Endothelial cell (in vitro differentiated cells): ENCODE measurements around the gene PRELP. TPM values are rescaled to one million over a fixed set of nuclear protein-coding genes. Genes with fewer than 3 reads are reported as not detected.
A peak's percentile ranks its signal among the peaks of the same experiment; 100 is the strongest.

Source experiments
- DNase-seq: peaks from one replicate; pipeline ENCODE4 v3.0.0; 2021; ENCODE audit warnings: low spot score
- H3K27ac Mint-ChIP-seq: one replicate; pipeline ENCODE4 v1.8.0; 2021; ENCODE audit warnings: mixed read lengths, inconsistent platforms; ENCODE audit not compliant: unreplicated experiment
- H3K27me3 Mint-ChIP-seq: one replicate; pipeline ENCODE4 v1.8.0; 2021; ENCODE audit warnings: mild to moderate bottlenecking, moderate library complexity, mixed read lengths, inconsistent platforms; ENCODE audit not compliant: unreplicated experiment
- H3K36me3 Mint-ChIP-seq: one replicate; pipeline ENCODE4 v1.8.0; 2021; ENCODE audit warnings: mild to moderate bottlenecking, low read depth, mixed read lengths, inconsistent platforms; ENCODE audit not compliant: unreplicated experiment
- H3K4me1 Mint-ChIP-seq: one replicate; pipeline ENCODE4 v1.8.0; 2021; ENCODE audit warnings: mild to moderate bottlenecking, mixed read lengths, inconsistent platforms; ENCODE audit not compliant: unreplicated experiment
- H3K4me3 Mint-ChIP-seq: one replicate; pipeline ENCODE4 v1.8.0; 2021; ENCODE audit warnings: mild to moderate bottlenecking, mixed read lengths, inconsistent platforms; ENCODE audit not compliant: unreplicated experiment
- H3K9me3 Mint-ChIP-seq: one replicate; pipeline ENCODE4 v1.8.0; 2021; ENCODE audit warnings: mixed read lengths, inconsistent platforms; ENCODE audit not compliant: unreplicated experiment
- CTCF ChIP-seq: fragments of 200-600 bp; sonication (generic); IDR thresholded peaks from one replicate; pipeline ENCODE4 v1.5.0; 2021; ENCODE audit warnings: antibody characterized with exemption; ENCODE audit not compliant: unreplicated experiment
- total RNA-seq: library from RNA; stranded (reverse); fragmentation: NEBNext Ultra II Directional; extraction: Animal tissue kit (Norgen Biotek cat#: 25700); gene quantifications from one replicate; pipeline ENCODE4 v1.2.1, GENCODE V29; 2021; ENCODE audit not compliant: unreplicated experiment

PRELP gene
- total RNA-seq, 1 donor from 2014 or later = 0.13 TPM

GRCh38 chr1:203458078-203458477 lies 17.5 kb upstream of the PRELP start:
- no peaks in the 10 kb centered on the region for H3K27me3 Mint-ChIP-seq
- no peaks in the 10 kb centered on the region for H3K9me3 Mint-ChIP-seq
- no peaks in the 10 kb centered on the region for H3K36me3 Mint-ChIP-seq
- peaks cover 33% of the 10 kb centered on the region for H3K4me1 Mint-ChIP-seq
- no peak overlapping the region for H3K27ac Mint-ChIP-seq
- TF ChIP-seq CTCF = no peak
- no peak for DNase-seq
- no peak overlapping the region for H3K4me3 Mint-ChIP-seq

- no peaks in the 10 kb centered on the region for H3K9me3 Mint-ChIP-seq
- H3K4me3 Mint-ChIP-seq = no peak overlapping the region
- peaks cover 37% of the 10 kb centered on the region for H3K4me1 Mint-ChIP-seq
- no peak for DNase-seq
- no peak for TF ChIP-seq CTCF
- H3K27ac Mint-ChIP-seq = no peak overlapping the region
- peaks cover 3% of the 10 kb centered on the region for H3K27me3 Mint-ChIP-seq
- H3K36me3 Mint-ChIP-seq = no peaks in the 10 kb centered on the region
Measured at GRCh38 chr1:203459671-203460201, 15.9 kb upstream of the PRELP start.

- Mint-ChIP-seq H3K9me3 (no peaks in the 10 kb centered on the region), H3K36me3 (no peaks in the 10 kb centered on the region), H3K4me3 (no peak overlapping the region), H3K4me1 (peaks cover 38% of the 10 kb centered on the region), H3K27me3 (peaks cover 3% of the 10 kb centered on the region), H3K27ac (peak overlapping the region; percentile 12)
- no peak for DNase-seq
- TF ChIP-seq CTCF = no peak
Measured at GRCh38 chr1:203461717-203462116, 13.9 kb upstream of the PRELP start.

GRCh38 chr1:203462143-203462542 lies 13.5 kb upstream of the PRELP start:
- H3K9me3 Mint-ChIP-seq = no peaks in the 10 kb centered on the region
- no peak for DNase-seq
- no peak for TF ChIP-seq CTCF
- peaks cover 3% of the 10 kb centered on the region for H3K27me3 Mint-ChIP-seq
- H3K27ac Mint-ChIP-seq = no peak overlapping the region
- H3K36me3 Mint-ChIP-seq = no peaks in the 10 kb centered on the region
- H3K4me3 Mint-ChIP-seq = no peak overlapping the region
- H3K4me1 Mint-ChIP-seq = peaks cover 38% of the 10 kb centered on the region

GRCh38 chr1:203462878-203463277 lies 12.7 kb upstream of the PRELP start:
- TF ChIP-seq CTCF = no peak
- Mint-ChIP-seq H3K4me3 (no peak overlapping the region), H3K27me3 (peaks cover 3% of the 10 kb centered on the region), H3K9me3 (no peaks in the 10 kb centered on the region), H3K27ac (no peak overlapping the region), H3K4me1 (peaks cover 40% of the 10 kb centered on the region), H3K36me3 (no peaks in the 10 kb centered on the region)
- no peak for DNase-seq
